Stimulated activated CD8-positive, alpha-beta memory T cell treated with anti-CD3 and anti-CD28 coated beads, Interleukin-12 subunit alpha, Interleukin-12 subunit beta, amount 100 ng/mL, for 24 hours (primary cell): ENCODE data around the gene GPR179.

ENCODE experiments used
- DNase-seq: peaks from one replicate; pipeline ENCODE4 v3.0.0-alpha.2; 2020; ENCODE audit errors: extremely low read depth

Gene GPR179, protein sequence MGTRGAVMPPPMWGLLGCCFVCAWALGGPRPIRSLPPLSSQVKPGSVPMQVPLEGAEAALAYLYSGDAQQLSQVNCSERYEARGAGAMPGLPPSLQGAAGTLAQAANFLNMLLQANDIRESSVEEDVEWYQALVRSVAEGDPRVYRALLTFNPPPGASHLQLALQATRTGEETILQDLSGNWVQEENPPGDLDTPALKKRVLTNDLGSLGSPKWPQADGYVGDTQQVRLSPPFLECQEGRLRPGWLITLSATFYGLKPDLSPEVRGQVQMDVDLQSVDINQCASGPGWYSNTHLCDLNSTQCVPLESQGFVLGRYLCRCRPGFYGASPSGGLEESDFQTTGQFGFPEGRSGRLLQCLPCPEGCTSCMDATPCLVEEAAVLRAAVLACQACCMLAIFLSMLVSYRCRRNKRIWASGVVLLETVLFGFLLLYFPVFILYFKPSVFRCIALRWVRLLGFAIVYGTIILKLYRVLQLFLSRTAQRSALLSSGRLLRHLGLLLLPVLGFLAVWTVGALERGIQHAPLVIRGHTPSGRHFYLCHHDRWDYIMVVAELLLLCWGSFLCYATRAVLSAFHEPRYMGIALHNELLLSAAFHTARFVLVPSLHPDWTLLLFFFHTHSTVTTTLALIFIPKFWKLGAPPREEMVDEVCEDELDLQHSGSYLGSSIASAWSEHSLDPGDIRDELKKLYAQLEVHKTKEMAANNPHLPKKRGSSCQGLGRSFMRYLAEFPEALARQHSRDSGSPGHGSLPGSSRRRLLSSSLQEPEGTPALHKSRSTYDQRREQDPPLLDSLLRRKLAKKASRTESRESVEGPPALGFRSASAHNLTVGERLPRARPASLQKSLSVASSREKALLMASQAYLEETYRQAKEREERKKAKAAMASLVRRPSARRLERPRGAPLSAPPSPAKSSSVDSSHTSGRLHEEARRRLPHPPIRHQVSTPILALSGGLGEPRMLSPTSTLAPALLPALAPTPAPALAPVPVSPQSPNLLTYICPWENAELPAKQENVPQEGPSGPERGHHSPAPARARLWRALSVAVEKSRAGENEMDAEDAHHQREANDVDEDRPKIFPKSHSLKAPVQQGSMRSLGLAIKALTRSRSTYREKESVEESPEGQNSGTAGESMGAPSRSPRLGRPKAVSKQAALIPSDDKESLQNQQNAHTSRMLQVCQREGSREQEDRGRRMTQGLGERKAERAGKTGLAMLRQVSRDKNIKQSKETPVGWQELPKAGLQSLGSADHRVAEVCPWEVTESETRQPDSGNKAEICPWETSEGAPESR (N-terminal part only)

DNA sequence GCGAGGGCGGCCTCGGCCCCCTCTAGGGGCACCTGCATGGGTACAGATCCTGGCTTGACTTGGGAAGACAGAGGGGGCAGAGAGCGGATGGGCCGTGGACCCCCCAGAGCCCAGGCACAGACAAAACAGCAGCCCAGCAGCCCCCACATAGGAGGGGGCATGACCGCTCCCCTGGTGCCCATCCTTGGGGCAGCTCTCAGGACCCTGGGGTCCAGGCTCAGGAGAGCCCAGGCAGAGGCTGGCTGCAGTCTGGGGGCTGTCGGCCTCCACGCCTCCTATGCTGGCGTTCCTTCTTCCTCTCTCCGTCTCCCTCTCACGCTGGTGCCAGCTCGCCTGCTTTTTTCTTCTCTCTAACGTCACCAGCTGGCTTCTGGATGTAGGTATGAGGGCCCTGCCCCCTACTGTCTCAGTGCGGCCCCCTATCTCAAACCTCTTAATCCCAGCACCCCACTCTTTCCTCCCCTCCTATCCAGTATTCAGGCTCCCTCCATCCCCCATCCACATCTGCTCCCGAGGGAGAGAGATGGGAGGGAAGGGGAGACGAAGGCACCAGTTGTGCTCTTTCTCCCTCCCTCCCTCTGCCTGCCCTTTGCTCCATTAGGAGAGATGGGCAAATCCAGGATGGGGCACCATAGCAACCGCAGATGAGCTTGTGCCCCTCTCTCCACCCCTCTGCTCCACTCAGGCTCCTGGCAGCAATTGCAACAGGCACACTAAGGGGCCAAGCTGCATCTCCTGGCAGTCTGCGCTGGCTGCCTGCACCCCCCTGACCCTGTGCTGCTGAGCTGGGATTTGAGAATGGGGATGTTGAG, at the start of gene GPR179:
Gene GPR179, minus strand, starts transcription at position 349 of the 812 bp plus-strand sequence. Its CDS starts 167 bp downstream, at position 182.
- no peak for DNase-seq

DNA sequence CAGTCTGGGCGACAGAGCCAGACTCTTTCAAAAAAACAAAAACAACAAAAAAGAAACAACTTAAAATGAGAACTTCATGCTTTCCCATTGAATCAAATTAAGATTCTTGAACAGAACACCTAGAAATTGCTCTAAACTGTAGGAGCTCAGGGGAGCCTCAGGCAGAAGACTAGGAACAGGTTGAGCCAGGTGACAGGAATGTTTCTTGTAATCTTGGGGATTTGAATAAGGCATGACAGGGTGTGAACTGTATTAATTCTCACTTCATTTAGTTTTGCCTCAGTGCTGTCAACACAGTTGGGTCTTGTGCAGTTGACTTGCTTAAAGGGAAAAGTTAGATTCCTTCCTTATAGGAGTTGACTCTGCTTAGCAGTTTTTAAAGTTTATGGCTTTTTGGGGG, 35.7 kb upstream of the GPR179 start:
- no peak for DNase-seq

DNA sequence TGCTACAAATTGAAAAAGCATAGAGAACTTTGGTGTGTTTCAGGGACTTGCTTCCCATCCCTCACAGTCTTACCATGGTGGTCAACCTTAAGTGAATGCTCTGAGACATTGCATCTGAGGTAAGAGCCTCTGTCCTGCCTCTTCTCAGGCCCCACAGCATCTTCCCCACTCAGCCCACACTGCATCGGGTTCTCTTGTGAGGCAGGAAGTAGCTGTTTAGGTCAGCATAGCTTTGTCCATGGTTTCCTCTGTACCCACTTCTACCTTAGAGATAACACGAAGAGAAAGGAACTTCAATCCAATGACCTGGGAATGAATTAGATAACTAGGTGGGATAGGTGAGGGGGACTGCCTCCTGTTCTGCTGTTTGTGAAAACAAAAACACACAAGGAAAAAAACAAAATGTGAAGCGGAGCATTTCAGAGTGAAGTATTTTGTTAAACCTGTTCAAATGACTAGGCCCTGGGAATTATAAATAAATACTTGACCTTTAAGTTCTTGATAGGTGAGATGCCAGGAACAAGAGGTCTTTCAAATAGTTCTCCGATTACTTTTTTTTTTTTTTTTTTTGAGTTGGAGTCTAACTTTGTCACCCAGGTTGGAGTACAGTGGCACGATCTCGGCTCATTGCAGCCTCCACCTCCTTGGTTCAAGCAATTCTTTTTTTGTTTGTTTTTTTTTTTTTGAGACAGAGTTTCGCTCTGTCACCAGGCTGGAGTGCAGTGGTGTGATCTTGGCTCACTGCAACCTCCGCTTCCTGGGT, 25.5 kb upstream of the GPR179 start:
- no peak for DNase-seq

DNA sequence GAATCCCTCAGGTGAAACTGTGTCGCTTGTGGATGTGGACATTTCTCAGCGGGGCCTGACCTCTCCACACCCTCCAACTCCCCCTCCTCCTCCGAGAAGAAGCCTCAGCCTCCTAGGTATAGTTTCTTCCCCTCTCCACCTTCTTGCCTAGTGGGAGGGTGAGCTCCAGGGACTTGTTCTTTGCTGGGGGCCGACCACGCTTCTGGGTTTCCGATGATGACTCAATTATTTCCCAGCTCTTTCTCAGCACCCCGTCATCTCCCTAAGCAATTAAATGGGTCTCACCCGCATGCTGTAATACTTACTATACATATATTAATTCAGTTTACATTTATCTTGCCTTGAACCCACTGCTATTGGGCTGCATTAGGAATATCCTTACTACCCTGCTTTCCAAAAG, 21.0 kb upstream of the GPR179 start:
- no peak for DNase-seq

DNA sequence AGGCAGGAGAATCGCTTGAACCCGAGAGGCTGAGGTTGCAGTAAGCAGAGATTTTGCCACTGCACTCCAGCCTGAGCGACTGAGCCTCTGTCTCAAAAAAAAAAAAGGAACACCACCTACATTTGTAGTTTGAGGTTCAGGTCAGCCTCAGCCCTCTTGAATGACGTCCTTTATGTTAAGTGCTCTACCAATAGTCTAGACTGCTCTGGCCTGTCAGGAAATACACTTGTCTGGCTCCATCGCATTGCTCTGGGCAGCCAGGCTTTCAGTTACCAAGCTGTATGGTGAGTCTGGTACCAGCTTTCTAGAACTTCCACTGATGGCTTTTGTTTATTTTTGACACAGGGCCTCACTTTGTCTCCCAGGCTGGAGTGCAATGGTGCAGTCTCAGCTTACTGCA, 19.3 kb upstream of the GPR179 start:
- DNase-seq, result no peak

DNA sequence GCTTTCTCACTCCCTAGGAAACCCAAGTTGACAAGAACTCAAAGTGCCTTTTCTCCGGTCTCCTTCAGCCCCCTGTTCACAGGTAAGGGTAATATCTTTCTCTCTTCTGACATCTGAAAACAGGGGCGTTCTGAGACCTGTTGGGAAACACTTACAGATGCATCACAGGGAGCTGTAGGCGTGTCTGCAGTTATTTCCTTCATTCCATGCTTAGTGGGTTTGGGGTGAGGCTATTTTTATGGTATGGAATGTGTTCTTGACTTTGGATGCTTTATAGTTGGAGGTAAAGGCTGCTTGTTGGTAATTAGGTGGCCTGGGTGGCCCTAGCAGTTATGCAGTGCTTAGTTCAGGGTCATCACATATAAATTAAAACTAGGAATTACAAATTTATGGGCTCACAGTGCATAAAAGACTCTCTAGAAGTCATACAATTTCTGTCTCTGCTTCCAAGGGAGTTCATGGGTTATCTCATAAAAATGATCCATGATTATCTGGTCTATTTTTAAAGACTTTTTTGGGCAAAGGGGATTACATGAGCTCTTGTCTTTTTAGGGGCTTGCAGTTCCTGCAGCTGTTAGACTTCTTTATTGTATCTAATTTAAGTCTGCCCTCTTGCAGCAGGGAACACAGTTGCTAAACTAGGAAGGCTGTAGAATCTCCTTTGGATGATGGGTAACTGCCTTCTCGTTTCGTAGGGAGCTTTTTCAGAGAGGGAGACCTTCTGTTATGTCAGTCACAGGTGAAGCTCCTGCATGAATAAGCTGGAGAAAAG, 18.1 kb upstream of the GPR179 start:
- no peak for DNase-seq

DNA sequence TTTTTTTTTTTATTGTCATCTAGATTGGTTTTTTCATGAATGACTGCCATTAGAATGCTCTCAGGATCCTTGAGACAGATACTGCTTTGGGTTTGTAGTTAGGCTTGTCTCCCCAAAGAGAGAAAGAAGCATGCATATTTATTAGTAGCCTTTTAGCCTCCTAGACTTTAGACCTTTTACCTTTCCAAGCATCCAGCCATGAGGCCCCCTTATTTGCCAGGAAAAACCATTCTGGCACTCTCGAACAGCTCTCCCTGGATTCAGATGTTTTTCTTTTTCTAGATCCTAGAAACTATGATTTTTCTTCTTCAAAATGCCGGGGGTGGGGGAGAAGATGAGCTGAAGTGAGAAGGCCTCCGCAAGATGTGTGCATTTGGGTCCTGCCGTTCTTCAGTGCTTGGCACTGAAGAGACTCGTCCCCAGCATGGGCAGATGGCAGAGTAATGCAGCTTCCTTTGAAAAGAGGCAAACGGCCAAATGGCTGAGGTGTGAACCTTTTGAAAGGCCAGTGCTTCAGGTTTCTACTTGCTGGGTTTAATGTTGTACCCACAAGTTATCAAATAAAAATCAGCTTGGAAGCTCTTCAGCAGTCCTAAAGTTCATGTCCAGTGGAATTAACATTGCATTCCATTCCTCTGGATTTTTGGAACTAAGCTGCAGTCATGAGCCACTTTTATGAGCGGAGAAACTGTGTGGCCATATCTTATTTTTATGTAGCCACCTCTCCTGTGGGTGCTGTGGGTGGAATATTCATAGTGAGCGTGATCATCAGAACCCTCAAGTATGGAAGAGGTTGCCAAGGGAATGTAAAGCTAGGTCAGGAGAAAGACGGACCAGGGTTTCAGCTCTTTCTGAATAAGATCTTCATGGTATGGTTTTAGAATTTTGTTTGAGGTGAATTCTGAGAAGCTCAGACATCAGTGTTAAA, 15.1 kb upstream of the GPR179 start:
- DNase-seq, result no peak

DNA sequence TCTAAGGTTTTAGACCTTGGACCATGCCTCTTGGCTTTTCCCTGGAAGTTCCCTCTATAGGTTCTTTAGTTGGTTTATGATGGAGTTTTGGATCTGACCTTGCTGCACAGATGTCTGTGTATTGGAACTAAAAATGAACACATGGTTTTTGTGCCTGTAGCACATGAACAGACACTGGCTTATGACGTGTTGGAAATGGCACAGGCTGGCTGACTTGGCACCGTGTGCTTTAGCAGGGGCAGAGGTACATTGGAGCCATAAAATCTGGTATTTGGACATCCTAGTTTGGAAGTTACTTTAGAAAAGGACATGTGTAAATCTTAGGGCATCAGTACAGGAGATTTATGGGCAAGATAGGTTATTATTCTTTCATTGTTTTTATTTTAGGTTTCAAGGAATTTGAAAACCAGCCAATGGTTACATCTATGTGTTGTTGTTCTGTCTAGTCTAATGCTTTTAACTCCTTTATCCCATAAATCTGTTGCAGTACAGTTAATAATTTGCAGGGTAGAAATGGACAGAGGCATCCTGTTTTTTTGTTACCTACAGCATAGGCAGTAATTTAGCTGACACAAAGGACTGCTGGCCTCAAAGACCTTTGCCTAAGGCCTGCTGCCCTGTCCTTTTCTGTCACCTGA, 13.8 kb upstream of the GPR179 start:
- no peak for DNase-seq

DNA sequence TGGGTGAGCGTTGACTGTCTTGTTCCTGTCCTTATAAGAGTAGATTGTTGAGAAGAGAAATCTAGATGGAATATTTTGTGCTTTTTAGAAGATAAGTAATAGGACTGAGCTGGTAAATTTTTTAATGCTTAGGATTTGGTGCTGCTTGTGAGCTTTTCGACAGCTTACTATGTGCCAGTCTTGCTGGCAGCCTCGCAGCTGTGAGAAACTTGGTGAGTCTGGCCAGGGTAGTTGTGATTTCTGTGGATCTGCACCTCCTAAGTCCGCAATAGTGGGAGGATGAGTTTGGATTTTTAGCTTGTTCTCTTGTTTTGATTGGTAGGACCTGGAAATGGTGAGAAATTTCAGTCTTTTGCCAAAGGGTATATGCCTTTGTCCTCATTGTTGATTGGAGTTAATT, 11.5 kb upstream of the GPR179 start:
- no peak for DNase-seq

DNA sequence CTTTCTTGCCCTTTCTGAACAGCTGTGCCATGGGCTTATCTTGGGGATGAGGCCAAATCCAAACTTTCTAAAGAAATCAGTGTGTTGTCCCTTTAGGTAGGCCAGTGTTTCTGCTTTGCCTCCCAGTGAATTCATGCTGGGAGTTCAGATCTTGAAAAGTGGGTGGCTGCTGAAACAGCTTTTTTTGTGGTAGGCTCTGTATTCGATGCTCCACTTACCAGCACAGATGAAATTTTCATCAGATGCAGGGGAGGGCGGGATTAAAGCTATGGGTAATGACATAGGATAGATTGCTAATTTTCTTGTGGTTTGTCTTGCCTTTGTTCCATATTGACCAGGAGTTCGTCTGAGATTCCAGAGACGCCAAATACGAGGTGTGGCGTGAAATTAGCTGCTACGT, 10.7 kb upstream of the GPR179 start:
- no peak for DNase-seq

DNA sequence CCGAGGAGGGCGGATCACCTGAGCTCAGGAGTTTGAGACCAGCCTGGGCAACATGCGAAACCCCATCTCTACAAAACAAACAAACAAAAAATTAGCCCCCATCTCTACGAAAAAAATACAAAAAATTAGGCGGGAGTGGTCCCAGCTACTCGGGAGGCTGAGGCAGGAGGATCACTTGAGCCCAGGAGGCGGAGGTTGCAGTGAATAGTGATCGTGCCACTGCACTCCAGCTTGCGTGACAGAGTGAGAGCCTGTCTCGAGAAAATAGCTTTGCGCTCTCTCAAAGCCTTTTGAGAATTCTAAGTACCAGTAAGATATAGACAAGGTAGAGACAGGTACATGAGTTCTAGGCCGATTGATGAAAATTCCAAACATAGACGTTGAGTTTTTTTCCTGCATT, 9.9 kb upstream of the GPR179 start:
- no peak for DNase-seq

DNA sequence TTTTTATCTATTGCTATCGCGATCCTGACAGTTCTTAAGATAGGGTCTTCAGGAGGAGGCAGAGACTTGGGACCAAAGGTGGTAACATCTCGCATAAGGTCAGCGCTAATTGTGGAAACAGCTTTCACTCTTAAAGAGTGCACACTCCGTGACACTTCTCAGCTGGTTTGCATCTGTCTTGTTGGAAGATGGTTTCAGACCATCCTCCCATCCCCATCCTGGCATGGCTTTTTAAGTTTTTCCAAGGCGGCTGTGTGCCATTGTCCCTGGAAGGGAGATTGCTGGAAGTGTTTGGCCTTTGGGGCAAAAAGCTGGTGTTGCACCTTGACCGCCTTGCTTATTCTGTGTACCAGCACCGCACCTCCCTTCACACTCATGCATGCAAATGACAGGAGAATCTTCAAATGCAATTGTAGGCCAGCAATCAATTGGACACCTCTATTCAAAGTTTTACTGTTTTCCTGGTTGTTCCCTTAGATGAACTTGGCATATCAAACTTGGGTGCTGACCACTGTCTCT, 9.4 kb upstream of the GPR179 start:
- no peak for DNase-seq

DNA sequence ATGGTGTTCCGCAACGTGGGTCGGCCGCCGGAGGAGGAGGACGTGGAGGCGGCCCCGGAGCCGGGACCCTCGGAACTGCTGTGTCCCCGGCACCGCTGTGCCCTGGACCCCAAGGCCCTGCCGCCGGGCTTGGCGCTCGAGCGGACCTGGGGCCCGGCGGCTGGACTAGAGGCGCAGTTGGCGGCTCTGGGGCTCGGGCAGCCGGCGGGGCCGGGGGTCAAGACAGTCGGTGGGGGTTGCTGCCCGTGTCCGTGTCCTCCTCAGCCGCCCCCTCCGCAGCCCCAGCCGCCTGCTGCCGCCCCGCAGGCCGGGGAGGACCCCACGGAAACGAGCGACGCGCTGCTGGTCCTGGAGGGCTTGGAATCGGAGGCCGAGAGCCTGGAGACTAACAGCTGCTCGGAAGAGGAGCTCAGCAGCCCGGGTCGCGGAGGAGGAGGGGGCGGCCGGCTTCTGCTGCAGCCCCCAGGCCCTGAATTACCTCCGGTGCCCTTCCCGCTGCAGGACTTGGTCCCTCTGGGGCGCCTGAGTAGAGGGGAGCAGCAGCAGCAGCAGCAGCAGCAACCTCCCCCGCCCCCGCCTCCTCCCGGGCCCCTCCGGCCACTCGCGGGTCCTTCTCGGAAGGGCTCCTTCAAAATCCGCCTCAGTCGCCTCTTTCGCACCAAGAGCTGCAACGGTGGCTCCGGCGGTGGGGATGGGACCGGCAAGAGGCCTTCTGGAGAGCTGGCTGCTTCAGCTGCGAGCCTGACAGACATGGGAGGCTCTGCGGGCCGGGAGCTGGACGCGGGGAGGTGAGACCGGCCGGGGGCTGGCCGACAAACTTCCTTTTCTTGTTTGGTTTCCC, 8.7 kb upstream of the GPR179 start:
- no peak for DNase-seq

DNA sequence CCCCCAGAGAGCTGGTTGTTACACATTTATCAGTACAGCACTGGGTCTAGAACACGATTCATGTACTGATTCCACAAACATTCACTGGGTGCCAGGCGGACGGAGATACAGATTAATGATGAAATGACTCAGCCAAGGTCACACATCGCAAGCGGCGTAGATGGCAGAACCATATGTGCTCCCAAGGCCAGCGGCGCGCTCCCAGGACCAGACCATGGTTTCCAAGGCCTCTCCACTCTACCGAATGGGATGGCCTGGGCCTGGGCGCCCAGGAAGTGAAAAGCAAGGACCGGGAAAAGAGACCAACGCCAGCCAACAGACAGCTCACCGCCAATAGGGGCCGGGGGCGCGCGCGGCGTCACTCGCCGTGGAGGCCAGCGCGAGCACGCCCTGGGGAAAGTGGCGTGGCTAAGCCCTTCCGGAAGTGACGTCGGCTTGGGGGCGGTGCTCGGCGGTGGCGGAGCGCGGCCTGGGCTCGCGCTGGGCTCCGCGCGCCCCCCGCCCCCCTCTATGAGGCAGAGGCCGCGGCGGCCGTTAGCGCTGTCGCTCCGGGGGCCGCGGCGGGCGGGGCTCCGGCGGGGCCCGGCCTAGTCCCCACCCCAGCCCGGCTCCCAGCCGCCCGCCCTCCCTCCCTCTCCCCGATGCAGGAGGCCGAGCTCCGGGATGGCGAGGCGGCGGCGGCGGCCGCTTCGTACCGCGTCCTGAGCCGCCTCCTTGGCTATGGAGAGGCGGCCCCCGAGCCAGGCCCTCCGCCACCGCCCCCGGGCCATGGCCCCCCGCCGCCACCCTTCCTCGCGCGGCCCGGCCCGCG, 7.9 kb upstream of the GPR179 start, which contains the start of gene SOCS7:
Gene SOCS7, plus strand, starts transcription at position 433 of the 811 bp plus-strand sequence. Its CDS starts 209 bp downstream, at position 642.
- peak; percentile 83 for DNase-seq

DNA sequence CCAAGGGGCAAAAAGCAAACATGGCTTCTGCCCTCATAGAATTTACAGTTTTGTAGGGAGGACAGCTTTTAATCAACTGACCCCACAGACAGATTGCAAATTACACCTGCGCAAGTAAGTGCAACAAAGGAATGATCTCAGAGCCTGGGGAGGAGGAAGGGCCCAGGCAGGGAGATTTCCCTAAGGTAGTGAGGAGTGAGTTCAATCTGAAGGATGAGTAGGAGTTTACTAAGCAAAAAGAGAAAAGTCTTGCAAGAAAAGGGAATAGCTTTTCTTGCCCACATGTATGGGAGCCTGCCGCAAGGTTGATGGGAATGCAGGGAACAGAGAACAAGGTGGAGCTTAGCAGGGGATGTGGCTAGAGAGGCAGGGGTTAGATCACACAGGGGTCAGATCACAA, 6.3 kb upstream of the GPR179 start:
- DNase-seq, result no peak
